ENCODE measurements around the gene OBSCN.

OBSCN gene

DNA sequence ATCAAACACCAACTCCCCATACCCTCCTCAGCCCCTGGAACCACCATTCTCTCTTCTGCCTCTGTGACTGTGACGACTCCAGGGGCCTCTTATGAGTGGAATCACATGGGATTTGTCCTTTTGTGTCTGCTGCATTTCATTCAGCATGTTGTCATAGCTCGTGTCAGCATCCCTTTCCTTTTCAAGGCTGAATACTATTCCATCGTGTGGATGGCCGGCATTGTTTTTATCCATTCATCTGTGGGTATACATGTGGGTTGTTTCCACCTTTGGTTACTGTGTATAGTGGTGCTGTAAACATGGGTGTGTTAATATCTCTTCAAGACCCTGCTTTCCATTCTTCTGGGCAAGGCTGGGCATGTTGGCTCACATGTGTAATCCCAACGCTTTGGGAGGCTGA lies 17.1 kb upstream of the OBSCN start:
- no peak for DNase-seq

DNA sequence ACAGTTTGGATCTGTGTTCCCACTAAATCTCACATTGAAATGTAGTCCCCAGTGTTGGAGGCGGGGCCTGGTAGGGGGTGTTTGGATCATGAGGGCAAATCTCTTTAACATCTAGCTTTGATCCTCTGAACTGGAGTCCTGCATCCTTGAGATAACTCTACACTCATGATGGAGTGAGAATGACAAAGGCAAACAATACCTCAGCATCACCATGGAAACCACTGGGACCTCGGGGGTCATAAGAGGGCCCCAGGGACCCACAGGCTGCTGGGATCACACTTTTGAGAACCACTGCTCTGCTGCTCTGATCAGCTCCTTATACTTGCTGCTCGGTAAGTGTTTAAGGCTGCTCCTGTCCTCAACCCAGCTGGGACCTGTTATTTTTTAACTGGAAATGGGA lies 13.4 kb upstream of the OBSCN start:
- DNase-seq = no peak

DNA sequence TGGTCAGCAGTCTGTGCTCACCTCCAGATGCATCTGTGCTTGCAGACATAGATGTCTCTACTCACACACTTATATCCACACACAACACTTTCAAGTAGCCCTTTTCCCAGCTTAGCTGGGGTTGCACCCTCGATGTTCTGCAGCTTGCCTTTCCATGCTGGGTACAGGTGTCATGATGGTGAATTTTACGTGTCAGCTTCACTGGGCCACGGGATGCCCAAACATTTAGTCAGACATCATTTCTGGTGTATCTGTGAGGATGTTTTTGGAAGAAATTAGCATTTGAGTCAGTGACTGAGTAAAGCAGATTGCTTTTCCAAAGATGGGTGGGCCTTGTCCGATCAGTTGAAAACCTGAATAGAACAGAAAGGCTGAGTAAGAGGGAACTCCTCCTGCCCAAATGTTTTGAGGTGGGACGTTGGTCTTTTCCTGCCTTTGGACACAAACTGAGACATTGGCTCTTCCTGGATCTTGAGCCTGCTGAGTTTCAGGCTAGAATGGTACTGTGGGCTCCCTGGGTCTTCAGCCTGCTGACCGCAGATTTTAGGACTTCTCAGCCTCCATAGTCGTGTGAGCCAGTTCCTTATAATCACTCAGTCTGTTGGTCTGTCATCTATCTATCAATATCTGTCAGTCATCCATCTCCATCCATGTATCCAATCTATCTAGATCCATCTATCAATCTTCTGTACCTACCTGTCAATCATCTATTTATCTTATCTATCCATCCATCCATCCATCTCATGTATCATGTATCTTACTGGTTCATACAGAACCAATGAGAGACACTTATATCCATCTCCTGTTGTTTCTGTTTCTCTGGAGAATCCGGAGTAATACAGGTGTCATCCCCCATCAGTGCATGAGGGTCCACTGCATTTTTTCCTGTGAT lies 12.7 kb upstream of the OBSCN start:
- DNase-seq = no peak

DNA sequence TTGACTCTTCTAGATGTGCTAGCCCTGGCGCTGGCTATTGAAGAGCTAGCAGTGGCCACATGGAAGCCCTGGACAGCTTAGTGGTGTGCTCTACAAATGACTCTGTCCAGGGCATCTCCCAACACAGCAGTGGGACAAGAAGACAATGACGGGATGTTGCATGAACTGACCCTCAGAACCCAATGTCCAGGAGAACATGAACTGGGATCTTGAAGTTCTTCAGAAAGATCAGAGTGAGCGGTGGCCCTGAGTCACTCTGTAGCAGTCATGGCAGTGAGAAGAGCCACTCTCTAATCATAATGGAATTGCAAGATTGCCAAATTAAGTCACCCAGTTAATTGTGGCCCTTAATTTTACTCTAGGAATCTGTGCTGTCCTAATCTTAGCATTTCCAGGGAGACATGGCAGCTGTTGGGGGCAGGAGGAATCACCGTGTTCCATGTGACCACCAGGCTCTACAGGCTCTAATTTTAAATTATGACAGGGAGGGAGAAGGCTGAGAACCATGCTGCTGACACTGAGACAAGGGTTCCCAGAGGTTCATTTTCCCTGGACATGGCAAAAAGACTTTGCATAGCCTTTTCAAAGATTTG lies 10.2 kb upstream of the OBSCN start:
- DNase-seq = no peak

DNA sequence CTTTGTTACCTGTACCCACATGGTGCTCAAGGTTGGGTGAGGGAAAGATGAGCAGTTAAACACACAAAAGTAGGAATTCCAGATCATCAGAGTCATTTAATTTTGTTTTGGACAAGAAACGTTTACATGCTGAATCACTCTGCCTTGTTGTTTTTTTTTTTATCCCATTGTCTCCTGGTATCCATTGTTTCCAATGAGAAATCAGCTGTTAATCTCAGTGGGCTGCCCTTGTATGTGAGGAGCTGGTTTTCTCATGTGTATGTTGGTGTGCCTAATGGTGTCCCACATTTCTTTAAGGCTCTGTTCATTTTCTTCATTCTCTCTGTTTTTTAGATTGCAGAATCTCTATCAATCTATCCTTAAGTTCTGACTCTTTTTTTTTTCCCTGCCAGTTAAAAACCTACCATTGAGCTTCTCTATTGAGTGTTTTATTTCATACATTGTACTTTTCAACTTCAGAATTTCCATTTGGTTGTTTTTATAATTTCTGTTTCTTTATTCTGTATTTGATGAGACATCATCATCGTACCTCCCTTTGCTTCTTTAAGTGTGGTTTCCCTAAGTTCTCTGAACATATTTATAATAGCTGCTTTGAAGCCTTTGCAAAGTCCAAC lies 8.8 kb upstream of the OBSCN start:
- DNase-seq = no peak

DNA sequence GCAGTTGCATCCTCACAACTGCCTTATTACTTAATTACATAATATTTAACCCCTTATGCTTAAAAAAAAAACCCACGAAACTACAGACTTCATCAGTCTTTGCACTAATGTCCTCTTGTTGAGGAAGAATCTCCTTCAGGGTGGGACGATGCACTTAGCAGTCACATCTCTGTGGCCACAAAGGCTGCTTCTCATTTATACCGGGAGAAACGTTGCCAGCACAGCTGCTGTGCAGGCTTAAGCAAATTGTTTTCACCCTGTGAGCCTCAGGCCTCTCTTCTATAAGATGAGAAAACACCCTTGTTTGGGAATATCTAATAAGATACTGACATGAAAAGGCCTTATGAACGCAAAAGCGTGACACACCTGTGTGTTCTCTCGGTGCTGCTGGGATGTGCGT lies 2.9 kb upstream of the OBSCN start:
- no peak for DNase-seq

DNA sequence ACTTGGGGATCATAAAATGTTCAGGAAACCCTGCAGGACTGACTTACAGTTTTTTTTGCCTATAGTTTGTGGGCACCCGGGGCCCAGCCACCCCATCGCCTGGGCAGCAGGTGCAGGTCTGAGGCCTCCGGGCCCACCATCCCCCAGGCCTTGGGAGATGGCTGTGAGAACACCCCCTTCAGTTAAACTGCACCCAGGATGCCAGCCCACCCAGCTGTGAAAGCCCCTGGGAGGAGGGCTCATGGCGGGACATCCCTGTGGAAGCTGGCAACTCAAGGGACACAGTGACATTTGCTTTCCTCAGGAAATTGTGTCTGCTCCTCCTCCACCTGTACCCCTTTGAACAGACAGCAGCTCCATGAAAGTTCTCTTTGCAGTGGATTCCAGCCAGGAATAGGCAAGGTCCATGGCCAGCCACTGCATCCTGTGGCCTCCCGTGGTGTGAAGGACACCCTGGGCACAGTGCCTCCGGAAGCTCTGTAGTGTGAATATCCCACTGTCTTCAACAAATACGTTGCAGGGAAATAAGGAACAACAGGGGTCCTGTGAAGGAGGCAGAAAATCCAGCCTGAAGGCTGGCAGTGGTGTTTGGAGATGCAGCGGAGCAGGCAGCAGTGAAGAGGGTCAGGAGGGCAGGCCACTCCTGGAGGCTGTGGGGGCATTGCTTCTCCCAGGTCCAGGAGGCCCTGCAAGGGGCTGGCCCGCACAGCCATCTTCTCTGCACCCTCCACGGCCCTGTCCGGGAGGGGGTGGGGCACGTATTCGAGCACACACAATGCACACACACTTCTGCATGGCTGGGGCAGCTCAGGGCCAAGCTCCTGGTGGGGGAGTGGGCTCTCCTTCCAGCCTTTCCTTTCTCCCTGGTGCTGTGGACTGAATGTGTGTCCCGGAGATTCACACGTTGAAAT lies 2.1 kb upstream of the OBSCN start:
- no peak for DNase-seq

DNA sequence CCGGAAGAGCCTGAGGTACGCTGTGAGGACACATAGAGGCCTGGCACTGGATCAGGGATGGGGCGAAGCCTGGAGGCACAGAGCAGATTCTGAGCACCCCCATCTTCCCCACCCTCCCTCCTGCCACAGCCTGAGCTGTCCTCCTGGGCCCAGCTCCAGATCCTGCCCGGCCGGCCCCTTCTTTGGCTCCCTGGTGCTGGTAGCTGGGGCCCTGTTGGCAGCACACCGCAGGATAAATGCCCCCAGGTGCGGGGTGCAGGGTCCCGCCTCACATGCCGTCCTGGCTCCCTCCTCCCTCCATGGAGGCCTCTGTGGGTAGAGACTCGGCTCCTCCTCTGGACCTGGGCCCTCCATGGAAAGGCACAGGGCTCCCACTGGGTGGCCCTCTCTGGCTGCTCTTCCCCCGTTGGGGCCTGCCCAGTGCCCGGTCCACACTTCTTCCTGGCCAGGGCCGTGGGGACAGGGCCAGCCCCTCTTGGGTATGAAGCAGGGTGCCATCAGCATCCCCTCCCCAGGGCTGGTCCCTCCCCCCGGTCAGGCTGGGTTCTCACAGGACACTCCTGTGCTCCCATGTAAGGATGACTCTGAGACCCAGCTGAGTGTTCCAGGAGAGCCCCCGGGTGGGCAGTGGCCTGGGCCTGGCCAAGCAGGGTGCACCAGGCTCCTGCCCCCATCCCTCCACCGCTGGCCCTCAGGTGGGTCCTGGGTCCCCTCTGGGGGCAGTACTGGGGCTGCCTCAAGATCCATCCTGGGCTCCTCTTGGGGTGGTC lies 1.1 kb upstream of the OBSCN start:
- DNase-seq = no peak

DNA sequence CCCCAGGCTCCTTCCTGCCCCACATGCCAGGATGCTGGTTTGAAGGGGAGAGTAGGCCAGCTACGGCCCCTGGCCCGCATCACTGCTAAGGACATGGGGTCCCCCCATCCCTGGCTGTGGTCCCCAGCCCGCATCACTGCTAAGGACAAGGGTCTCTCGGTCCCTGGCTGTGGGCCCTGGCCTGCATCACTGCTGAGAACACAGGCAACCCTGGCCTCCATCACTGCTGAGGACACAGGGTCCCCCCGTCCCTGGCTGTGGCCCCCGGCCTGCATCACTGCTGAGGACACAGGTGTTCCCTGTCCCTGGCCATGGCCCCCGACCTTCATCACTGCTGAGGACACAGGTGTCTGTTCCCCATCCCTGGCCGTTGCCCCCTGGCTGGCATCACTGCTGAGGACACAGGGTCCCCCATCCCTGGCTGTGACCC lies 448 bp upstream of the OBSCN start:
- no peak for DNase-seq

DNA sequence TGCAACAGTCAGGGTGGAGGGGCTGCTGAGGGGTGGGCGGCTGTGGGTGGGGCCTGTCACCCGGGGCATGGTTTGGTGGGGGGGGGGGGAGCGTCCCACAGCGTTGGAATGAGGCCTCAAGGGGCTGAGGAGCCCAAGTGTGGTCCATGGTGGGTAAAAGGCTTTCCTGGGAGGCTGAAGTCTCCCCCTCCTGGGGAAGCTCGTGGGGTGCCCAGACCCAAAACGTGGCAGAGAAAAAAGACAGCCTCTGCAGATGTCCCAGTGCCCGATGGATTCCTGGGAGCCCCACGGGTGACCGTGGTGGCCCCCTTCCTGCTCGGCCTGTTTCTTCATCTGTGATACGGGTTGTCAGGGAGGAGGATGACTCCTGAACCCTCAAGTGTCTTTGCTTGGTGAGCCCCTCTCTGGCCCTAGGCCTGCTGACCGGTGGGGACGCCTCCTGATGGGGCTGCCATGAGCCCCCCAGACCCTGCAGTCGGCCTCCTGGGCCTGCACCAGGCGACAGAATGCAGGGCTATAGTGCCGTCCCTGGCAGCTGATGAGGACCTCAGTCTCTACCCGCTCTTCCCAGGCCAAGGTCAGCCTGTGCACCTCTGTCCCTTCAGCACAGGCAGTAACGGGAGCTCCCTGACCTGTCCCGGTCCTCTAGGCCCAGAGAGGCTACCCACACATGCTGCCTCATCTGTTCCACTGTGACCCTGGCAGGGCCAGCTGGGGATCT lies 1.1 kb downstream of the OBSCN start:
- no peak for DNase-seq

DNA sequence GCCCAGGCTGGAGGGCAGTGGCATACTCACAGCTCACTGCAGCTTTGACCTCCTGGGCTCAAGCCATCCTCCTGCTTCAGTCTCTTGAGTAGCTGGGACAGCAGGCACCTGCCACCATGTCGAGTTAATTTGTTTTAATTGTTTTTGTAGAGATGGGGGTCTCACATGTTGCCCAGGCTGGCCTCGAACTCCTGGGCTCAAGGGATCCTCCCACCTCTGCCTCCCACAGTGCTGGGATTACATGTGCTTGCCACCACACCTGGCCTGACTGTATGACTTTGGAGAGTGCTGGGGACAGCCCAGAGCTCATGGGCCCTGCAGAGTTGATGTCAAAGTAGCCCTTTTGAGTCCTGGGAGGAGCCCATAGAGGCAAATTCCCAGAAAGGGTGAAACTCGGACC lies 1.8 kb downstream of the OBSCN start:
- no peak for DNase-seq

DNA sequence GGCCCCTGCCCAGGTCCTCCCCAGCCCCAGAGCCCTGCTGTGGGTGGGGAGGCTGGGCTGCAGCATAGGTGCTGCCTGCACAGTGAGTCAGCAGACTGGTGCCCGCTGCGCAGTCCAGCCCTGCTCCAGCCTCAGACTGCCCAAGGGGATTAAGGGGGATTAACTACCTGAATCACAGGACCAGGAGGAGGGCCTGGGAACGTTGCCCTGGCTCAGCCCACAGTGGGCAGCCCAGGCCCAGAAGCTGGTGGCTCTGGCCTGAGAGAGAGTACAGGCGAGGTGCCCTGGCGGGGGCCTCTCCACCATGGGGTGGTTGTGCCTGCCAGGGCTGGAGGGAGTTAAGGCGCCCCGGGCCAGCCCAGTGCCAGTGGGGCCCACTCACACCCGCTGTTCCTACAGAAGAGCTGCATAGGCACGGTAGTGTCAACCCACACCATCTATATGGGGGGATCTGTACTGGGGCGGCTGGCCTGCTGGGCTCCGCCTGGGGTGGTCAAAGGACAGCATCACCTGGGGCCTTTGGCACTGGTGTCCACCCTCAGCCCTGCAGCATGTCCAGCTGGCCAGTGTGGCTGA lies 2.3 kb downstream of the OBSCN start:
- no peak for DNase-seq

DNA sequence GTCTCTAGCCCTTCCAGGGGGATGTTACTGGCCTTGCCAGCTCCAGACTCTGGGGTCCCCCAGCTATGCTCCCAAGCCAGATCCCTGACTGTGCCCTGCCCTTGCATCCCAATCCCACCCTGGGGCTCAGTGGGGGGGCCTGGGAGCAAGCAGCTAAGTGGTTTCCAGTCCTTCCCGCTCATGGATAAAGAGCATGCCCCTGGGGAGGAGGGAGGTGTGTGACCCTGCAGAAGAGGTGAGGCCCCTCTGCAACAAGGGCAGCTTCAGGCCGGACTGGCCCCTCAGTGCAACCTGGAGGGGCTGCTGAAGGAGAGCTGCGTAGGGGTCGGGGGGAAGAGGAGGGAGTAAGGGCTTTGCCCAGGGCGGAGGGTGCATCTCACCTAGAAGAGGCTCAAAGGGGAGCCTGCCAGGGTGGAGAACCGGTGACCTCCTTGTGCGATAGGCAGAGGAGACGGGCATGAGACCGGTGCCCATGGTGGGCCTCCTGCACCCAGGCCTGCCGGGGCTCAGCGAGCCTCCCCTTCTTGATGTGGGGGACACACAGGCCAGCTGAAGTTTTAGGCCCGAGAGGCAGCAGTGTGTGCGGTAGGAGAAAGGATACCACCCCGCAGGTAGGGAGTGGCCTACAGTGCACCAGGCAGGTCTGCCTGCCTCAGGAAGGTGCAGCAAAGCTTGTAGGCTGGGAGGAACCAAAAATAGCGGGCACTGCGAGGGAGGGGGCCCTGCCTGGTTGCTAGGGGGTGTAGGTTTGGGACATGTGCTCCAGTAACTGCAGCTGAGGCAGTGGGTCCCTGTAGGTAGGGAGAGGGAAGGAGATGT lies 3.1 kb downstream of the OBSCN start:
- DNase-seq = no peak

DNA sequence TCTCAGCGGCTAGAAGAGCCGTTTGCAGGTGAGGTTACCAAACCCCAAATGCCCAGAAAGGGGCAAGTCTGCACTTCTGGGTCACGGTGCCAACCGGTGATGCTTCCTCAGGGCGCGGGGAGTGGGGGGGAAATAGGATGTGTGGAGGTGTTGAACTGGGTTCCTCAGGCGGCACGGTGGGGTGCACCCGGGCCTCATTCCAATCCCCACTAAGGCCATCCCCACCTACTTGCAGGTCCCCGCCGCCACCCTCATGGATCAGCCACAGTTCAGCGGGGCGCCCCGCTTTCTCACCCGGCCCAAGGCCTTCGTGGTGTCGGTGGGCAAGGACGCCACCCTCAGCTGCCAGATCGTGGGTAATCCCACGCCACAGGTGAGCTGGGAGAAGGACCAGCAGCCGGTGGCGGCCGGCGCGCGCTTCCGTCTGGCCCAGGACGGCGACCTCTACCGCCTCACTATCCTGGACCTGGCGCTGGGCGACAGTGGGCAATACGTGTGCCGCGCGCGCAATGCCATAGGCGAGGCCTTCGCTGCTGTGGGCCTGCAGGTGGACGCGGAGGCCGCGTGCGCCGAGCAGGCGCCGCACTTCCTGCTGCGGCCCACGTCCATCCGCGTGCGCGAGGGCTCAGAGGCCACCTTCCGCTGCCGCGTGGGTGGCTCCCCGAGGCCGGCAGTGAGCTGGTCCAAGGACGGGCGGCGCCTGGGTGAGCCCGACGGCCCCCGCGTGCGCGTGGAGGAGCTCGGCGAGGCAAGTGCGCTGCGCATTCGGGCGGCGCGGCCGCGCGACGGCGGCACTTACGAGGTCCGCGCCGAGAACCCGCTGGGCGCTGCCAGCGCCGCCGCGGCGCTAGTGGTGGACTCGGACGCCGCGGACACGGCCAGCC lies 3.9 kb downstream of the OBSCN start:
- no peak for DNase-seq

DNA sequence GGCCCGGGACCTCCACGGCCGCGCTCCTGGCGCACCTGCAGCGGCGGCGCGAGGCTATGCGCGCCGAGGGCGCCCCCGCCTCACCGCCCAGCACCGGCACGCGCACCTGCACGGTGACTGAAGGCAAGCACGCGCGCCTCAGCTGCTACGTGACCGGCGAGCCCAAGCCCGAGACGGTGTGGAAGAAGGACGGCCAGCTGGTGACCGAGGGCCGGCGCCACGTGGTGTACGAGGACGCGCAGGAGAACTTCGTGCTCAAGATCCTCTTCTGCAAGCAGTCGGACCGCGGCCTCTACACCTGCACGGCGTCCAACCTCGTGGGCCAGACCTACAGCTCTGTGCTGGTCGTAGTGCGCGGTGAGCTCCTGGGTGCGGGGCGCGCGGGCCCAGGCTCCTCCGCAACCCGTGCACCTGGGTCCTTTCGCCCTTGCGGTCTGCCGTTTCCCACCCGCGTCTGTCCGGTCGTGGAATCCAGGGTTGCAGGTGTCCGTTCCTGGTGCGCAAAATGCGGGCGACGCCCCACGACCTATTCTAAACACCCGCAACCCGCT lies 4.6 kb downstream of the OBSCN start:
- DNase-seq = no peak

DNA sequence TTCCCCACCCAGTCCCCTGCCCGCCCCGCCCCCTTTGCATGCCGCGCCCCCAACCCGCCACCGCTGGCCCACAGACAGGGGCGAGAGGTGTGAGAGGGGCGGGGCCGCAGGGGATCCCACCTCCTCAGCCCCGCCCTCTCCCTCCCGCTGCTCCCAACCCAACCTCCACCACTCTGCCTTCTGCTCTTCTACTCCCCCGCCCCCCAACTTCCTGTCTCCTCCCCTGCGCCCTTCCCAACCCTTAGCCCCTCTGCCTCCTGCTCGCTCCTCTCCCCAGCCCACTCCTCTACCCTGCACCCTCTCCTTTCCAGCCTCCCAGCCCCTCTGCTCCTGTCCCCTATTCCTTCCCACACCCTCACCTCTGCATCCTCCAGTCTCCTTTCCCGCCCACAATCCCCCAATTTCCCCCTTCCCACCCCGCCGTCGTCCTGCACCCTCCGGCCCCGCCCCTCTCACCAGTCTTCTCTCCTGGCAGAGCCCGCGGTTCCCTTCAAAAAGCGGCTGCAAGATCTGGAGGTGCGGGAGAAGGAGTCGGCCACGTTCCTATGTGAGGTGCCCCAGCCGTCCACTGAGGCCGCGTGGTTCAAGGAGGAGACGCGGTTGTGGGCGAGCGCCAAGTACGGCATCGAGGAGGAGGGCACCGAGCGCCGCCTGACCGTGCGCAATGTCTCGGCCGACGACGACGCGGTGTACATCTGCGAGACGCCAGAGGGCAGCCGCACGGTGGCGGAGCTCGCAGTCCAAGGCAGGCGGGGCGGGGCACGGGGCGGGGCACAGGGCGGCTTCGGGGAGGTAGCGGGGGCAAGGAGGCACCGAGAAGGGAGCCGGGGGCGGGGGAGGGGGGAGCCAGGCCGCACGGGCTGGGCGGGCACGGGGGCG lies 5.4 kb downstream of the OBSCN start:
- DNase-seq = peak; percentile 90 to 92

DNA sequence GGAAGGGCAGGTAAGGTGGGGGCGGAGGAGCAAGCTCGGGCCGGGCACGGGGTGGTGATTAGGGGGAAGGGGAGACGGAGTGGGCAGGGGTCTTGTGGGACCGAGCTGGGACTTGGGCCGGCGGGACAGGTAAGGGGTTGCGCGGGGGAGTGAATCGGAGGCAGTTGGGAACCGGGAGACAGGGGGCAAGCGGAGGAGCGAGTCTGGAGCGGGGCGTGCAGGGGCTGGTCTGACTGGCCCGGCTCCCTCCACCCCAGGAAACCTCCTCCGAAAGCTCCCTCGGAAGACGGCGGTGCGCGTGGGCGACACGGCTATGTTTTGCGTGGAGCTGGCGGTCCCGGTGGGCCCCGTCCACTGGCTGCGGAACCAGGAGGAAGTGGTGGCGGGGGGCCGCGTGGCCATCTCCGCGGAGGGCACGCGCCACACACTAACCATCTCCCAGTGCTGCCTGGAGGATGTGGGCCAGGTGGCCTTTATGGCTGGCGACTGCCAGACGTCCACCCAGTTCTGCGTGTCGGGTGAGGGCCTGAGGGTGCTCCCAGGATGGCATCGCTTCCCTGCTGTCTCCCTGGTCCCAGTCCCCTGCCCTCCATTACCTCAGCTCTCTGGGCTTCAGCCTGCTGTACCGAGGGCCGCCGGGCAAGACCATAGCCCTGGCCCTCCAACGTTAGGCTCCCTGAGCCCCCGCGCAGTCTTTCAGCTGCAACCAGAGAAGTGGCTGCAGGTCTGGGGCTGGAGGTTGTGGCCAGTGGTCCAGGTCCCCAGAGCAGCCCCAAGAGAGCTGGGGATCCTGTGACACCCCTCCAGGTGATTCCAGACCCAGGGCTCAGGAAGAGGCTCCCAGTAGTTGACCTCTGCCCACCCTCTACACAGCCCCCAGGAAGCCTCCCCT lies 6.3 kb downstream of the OBSCN start:
- DNase-seq = no peak

All from CD4-positive, alpha-beta T cell treated with Interleukin-4 for 1 hour (primary cell).